DMS79 (cell line): Measurements from ENCODE around the gene C16orf96.
A peak's percentile ranks its signal among the peaks of the same experiment; 100 is the strongest.

Source experiments
- DNase-seq: peaks from one replicate; lab custom pipeline; 2025; lab: John Stamatoyannopoulos, UW

Gene C16orf96

GRCh38 chr16:4525634-4526277 lies 30.4 kb upstream of the C16orf96 start:
- DNase-seq = no peak

GRCh38 chr16:4529085-4530060 lies 26.8 kb upstream of the C16orf96 start:
- peak; percentile 41 for DNase-seq

GRCh38 chr16:4531811-4532210 lies 24.3 kb upstream of the C16orf96 start:
- DNase-seq = no peak

- no peak for DNase-seq
These were observed 23.9 kb upstream of the C16orf96 start for GRCh38 chr16:4532238-4532637.

- no peak for DNase-seq
These were observed 22.6 kb upstream of the C16orf96 start for GRCh38 chr16:4533490-4533889.

GRCh38 chr16:4534151-4534790 lies 21.9 kb upstream of the C16orf96 start:
- no peak for DNase-seq

- no peak for DNase-seq
These were observed 20.5 kb upstream of the C16orf96 start for GRCh38 chr16:4535627-4536108.

- peak; percentile 12 for DNase-seq
These were observed 19.6 kb upstream of the C16orf96 start for GRCh38 chr16:4536391-4537106.

GRCh38 chr16:4537376-4538343 lies 18.5 kb upstream of the C16orf96 start:
- no peak for DNase-seq

GRCh38 chr16:4538350-4539235 lies 17.5 kb upstream of the C16orf96 start, which contains the start of gene CDIP1:
Gene CDIP1, minus strand, starts transcription at chr16:4538773. Its CDS starts 24,643 bp downstream, at chr16:4514130.
- DNase-seq = peak; percentile 85

- DNase-seq = no peak
These were observed 16.3 kb upstream of the C16orf96 start for GRCh38 chr16:4539716-4540284.

- no peak for DNase-seq
These were observed 11.7 kb upstream of the C16orf96 start for GRCh38 chr16:4544473-4544872.

- no peak for DNase-seq
These were observed 8.0 kb upstream of the C16orf96 start for GRCh38 chr16:4548124-4548523.

GRCh38 chr16:4550591-4550990 lies 5.5 kb upstream of the C16orf96 start:
- DNase-seq = no peak

GRCh38 chr16:4552541-4552940 lies 3.6 kb upstream of the C16orf96 start:
- DNase-seq = no peak

- no peak for DNase-seq
These were observed 440 bp downstream of the C16orf96 start for GRCh38 chr16:4556580-4556979.

GRCh38 chr16:4557973-4558372 lies 1.8 kb downstream of the C16orf96 start:
- no peak for DNase-seq

- DNase-seq = no peak
These were observed 5.5 kb downstream of the C16orf96 start for GRCh38 chr16:4561596-4561995.

- DNase-seq = no peak
These were observed 8.6 kb downstream of the C16orf96 start for GRCh38 chr16:4564661-4565267.
